Glutamatergic neuron (in vitro differentiated cells): ENCODE results near the gene SMARCC1. TPM values are rescaled to one million over a fixed set of nuclear protein-coding genes. Genes with fewer than 3 reads are reported as not detected.

ENCODE experiments used
- total RNA-seq: library from RNA; stranded (reverse); fragmentation: NEBNext Ultra II Directional; extraction: Animal tissue kit (Norgen Biotek cat#: 25700); gene quantifications from one replicate; pipeline ENCODE4 v1.2.1, GENCODE V29; 2021; ENCODE audit not compliant: unreplicated experiment

SMARCC1 gene
- total RNA-seq, 1 donor from 2014 or later: 196 TPM

Other genes with a start within 250 kb of the SMARCC1 start
- gene CSPG5, start 203.0 kb downstream of the SMARCC1 start, total RNA-seq: 0.76 TPM
- gene DHX30, start 21.2 kb upstream of the SMARCC1 start, total RNA-seq: 116 TPM
- gene MAP4, start 234.5 kb upstream of the SMARCC1 start, total RNA-seq: 319 TPM